Measurements from ENCODE around the gene FBXO31.
A peak's percentile ranks its signal among the peaks of the same experiment; 100 is the strongest.

The FBXO31 gene

DNA sequence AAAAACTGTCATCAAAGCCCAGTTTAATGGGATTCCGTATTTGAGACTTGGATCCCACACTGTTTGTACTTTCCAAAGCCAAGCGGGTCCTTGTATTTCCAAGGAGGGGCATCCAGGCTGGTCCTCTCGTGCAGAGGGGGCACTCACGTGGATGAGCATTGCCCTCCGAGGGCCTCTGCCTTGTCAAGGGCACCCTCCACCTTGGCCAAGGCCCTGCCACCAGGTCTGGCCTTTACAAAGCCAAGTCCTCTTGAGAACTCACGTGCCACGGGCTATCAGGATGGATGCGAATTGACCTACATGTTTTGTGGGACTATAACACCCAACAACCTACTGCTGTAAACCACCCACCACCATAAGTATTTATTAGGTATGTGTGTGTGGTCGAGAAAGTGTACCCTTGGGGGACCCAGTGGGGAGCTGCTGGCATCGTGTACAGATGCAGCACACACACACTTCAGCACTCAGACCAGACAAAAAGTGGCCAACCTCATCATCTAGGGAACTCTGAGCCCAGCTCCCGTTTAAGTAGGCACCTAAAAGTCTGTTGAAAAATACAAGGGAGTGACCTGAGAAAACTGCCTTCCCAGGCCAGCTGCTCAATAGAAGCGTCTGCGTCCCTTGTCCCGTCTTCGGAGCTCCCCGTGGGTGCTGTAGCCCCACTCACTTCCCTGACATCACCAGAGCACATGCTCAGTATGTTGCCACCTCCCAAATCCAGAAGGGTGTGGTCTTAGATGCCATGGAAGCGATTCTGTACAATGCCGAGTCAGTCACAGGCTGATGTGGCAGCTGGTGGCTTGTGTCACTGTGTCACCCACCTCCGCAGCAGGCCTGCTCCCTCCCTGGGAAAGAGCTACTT, 21.4 kb upstream of the FBXO31 start:
- TF ChIP-seq REST (IDR thresholded peaks at IDR 0.05; ENCODE audit: insufficient replicate concordance, low read depth) (no peak), POLR2AphosphoS5 (IDR thresholded peaks at IDR 0.05; ENCODE audit: low read depth) (no peak), GABPA (IDR thresholded peaks at IDR 0.05; ENCODE audit: low read depth) (no peak), SPI1 (IDR thresholded peaks at IDR 0.05; ENCODE audit: borderline replicate concordance, low read depth) (no peak)
- TF ChIP-seq, protein P1, sequence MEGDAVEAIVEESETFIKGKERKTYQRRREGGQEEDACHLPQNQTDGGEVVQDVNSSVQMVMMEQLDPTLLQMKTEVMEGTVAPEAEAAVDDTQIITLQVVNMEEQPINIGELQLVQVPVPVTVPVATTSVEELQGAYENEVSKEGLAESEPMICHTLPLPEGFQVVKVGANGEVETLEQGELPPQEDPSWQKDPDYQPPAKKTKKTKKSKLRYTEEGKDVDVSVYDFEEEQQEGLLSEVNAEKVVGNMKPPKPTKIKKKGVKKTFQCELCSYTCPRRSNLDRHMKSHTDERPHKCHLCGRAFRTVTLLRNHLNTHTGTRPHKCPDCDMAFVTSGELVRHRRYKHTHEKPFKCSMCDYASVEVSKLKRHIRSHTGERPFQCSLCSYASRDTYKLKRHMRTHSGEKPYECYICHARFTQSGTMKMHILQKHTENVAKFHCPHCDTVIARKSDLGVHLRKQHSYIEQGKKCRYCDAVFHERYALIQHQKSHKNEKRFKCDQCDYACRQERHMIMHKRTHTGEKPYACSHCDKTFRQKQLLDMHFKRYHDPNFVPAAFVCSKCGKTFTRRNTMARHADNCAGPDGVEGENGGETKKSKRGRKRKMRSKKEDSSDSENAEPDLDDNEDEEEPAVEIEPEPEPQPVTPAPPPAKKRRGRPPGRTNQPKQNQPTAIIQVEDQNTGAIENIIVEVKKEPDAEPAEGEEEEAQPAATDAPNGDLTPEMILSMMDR (IDR thresholded peaks at IDR 0.05; ENCODE audit: insufficient read depth, low read length) = no peak
- Histone ChIP-seq H3K27ac (replicated peaks) (no peak overlapping the region), H3K27me3 (ENCODE audit: insufficient read depth, poor library complexity, severe bottlenecking) (no peaks in the 10 kb centered on the region), H3K4me3 (replicated peaks; ENCODE audit: insufficient read depth, low read length) (no peak overlapping the region)
- DNase-seq (ENCODE audit: low read depth in 1 of 2, low spot score in 1 of 2) = no peak

- H3K4me3 ChIP-seq (replicated peaks; ENCODE audit: insufficient read depth, low read length) = no peak overlapping the region
- no peak for TF ChIP-seq POLR2AphosphoS5 (IDR thresholded peaks at IDR 0.05; ENCODE audit: low read depth)
- TF ChIP-seq SPI1 (IDR thresholded peaks at IDR 0.05; ENCODE audit: borderline replicate concordance, low read depth) = no peak
- no peak for TF ChIP-seq REST (IDR thresholded peaks at IDR 0.05; ENCODE audit: insufficient replicate concordance, low read depth)
- TF ChIP-seq, protein P1 (IDR thresholded peaks at IDR 0.05; ENCODE audit: insufficient read depth, low read length) = no peak
- no peak for TF ChIP-seq GABPA (IDR thresholded peaks at IDR 0.05; ENCODE audit: low read depth)
Measured at GRCh38 chr16:87395181-87395842, 11.7 kb upstream of the FBXO31 start.

DNA sequence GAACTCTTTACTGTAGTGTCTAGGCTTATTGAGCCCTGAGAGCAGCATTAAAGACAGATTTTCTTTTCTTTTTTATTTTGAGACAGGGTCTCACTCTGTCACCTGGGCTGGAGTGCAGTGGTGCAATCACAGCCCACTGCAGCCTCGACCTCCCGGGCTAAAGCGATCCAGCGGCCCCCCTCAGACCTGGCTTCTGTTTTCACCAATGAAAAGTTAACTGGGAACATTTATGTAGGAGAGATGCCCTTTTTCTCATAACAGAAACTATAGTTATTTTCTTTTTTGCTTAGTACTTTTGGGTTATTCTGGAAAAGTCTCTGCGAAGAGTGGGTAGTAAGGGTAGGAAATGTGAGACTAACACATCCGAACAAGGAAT, 10.1 kb upstream of the FBXO31 start:
- H3K27me3 ChIP-seq (ENCODE audit: insufficient read depth, poor library complexity, severe bottlenecking) = no peaks in the 10 kb centered on the region
- no peak overlapping the region for H3K27ac ChIP-seq (replicated peaks)
- TF ChIP-seq POLR2AphosphoS5 (IDR thresholded peaks at IDR 0.05; ENCODE audit: low read depth) = no peak
- TF ChIP-seq, protein P1 (IDR thresholded peaks at IDR 0.05; ENCODE audit: insufficient read depth, low read length) = no peak
- no peak for TF ChIP-seq GABPA (IDR thresholded peaks at IDR 0.05; ENCODE audit: low read depth)
- TF ChIP-seq REST (IDR thresholded peaks at IDR 0.05; ENCODE audit: insufficient replicate concordance, low read depth) = no peak
- no peak for TF ChIP-seq SPI1 (IDR thresholded peaks at IDR 0.05; ENCODE audit: borderline replicate concordance, low read depth)
- DNase-seq (ENCODE audit: low read depth in 1 of 2, low spot score in 1 of 2) = no peak
- peak overlapping the region; percentile 48; the same call in 1 of the 2 replicates for H3K4me3 ChIP-seq (replicated peaks; ENCODE audit: insufficient read depth, low read length)

More at GRCh38 chr16:87395181-87395842, 11.7 kb upstream of the FBXO31 start:
- no peak for DNase-seq (ENCODE audit: low read depth in 1 of 2, low spot score in 1 of 2)
- Histone ChIP-seq H3K27ac (replicated peaks) (no peak overlapping the region), H3K27me3 (ENCODE audit: insufficient read depth, poor library complexity, severe bottlenecking) (no peaks in the 10 kb centered on the region)
